SH-SY5Y (cell line): ENCODE data around the gene ERICH4.

ENCODE experiments used
- GATA2 ChIP-seq: IDR thresholded peaks from 2 replicates; pipeline ENCODE4 v1.6.1; 2011; ENCODE audit warnings: mild to moderate bottlenecking, low read depth, low read length
- GATA3 ChIP-seq: IDR thresholded peaks from 2 replicates; pipeline ENCODE4 v1.6.1; 2011; ENCODE audit warnings: low read depth, mild to moderate bottlenecking, low read length, moderate library complexity

The ERICH4 gene

GRCh38 chr19:41409288-41409687, 33.7 kb upstream of the ERICH4 start:
- TF ChIP-seq GATA2 (no peak), GATA3 (no peak)

- TF ChIP-seq GATA2: no peak
- no peak for TF ChIP-seq GATA3
These were observed 32.5 kb upstream of the ERICH4 start for GRCh38 chr19:41410336-41411054.

GRCh38 chr19:41411100-41411967, 31.6 kb upstream of the ERICH4 start:
- TF ChIP-seq GATA3 (no peak), GATA2 (no peak)

- TF ChIP-seq GATA3 (no peak), GATA2 (no peak)
These were observed 31.0 kb upstream of the ERICH4 start for GRCh38 chr19:41411968-41412265.

- TF ChIP-seq GATA3 (no peak), GATA2 (no peak)
These were observed 30.0 kb upstream of the ERICH4 start for GRCh38 chr19:41412953-41413352.

- no peak for TF ChIP-seq GATA2
- no peak for TF ChIP-seq GATA3
These were observed 29.0 kb upstream of the ERICH4 start for GRCh38 chr19:41413947-41414346.

- TF ChIP-seq GATA2: no peak
- no peak for TF ChIP-seq GATA3
These were observed 28.5 kb upstream of the ERICH4 start for GRCh38 chr19:41414461-41414860.

GRCh38 chr19:41415154-41415571, 27.8 kb upstream of the ERICH4 start:
- TF ChIP-seq GATA2 (no peak), GATA3 (no peak)

- TF ChIP-seq GATA2 (no peak), GATA3 (no peak)
These were observed 26.7 kb upstream of the ERICH4 start for GRCh38 chr19:41416194-41416674.

GRCh38 chr19:41420101-41420880, 22.7 kb upstream of the ERICH4 start:
- TF ChIP-seq GATA2 (no peak), GATA3 (no peak)

- TF ChIP-seq GATA3 (no peak), GATA2 (no peak)
These were observed 21.6 kb upstream of the ERICH4 start for GRCh38 chr19:41421314-41421713.

- no peak for TF ChIP-seq GATA3
- TF ChIP-seq GATA2: no peak
These were observed 21.0 kb upstream of the ERICH4 start for GRCh38 chr19:41421973-41422372.

GRCh38 chr19:41422456-41422855, 20.5 kb upstream of the ERICH4 start:
- TF ChIP-seq GATA2 (no peak), GATA3 (no peak)

- no peak for TF ChIP-seq GATA3
- no peak for TF ChIP-seq GATA2
These were observed 20.0 kb upstream of the ERICH4 start for GRCh38 chr19:41422955-41423354.
